Kidney (tissue), 14 donors: ENCODE measurements around the gene CPA5. TPM values are rescaled to one million over a fixed set of nuclear protein-coding genes. Genes with fewer than 3 reads are reported as not detected.

Experiments
- DNase-seq, 5 donors: peaks; one replicate each; pipeline ENCODE4 v3.0.0-alpha.2; 2013 to 2020
- FAIRE-seq: peaks from 2 replicates; lab custom pipeline; 2012; peaks lifted over from hg19 to GRCh38; lab: Jason Lieb, UNC
- H3K27ac ChIP-seq, 2 donors: one replicate each; pipeline ENCODE4 v1.7.0; 2013; ENCODE audit warnings: low read depth in 2 of 2, low read length in 2 of 2, inconsistent platforms in 1 of 2
- H3K27me3 ChIP-seq: one replicate; pipeline ENCODE4 v1.7.1; 2013; ENCODE audit warnings: low read length, inconsistent platforms; ENCODE audit not compliant: control insufficient read depth, insufficient read depth
- H3K36me3 ChIP-seq, 3 donors: one replicate each; pipeline versions ENCODE4 v1.7.0 to v1.7.1; 2013; ENCODE audit warnings: low read length in 3 of 3, control low read depth in 1 of 3, inconsistent platforms in 1 of 3; ENCODE audit not compliant: insufficient read depth in 3 of 3, control insufficient read depth in 2 of 3
- H3K4me1 ChIP-seq, 3 donors: one replicate each; pipeline versions ENCODE4 v1.7.0 to v1.7.1; 2013; ENCODE audit warnings: low read length in 3 of 3, inconsistent platforms in 1 of 3, low read depth in 1 of 3; ENCODE audit not compliant: control insufficient read depth in 2 of 3, insufficient read depth in 2 of 3
- H3K4me3 ChIP-seq, 3 donors: one replicate each; pipeline versions ENCODE4 v1.7.0 to v1.8.1; 2013; ENCODE audit warnings: low read length in 3 of 3, control low read depth in 1 of 3, inconsistent platforms in 1 of 3
- H3K9ac ChIP-seq, 3 donors: one replicate each; pipeline versions ENCODE4 v1.7.0 to v1.7.1; 2013; ENCODE audit warnings: low read length in 3 of 3, control low read depth in 1 of 3, inconsistent platforms in 1 of 3
- H3K9me3 ChIP-seq, 3 donors: one replicate each; pipeline versions ENCODE4 v1.7.0 to v1.7.1; 2013; ENCODE audit warnings: low read length in 3 of 3, control low read depth in 1 of 3, inconsistent platforms in 1 of 3; ENCODE audit not compliant: control insufficient read depth in 2 of 3, insufficient read depth in 1 of 3
- intact Hi-C: fragments of 100-400 bp; cut with DNase I; formaldehyde crosslinking; loops from one replicate; pipeline ENCODE4 v1.11.1; 2022
- polyA plus RNA-seq: library from polyadenylated mRNA; stranded (reverse); fragments of 350-450 nt; fragmentation: Illumina TruSeq; extraction: RNeasy Lipid Tissue Mini Kit (QIAGEN cat#74804); gene quantifications from one replicate; pipeline ENCODE4 v1.2.3, GENCODE V29; 2014; ENCODE audit warnings: low read depth, low replicate concordance; ENCODE audit not compliant: insufficient read depth
- total RNA-seq: library from RNA; stranded (reverse); fragmentation: NEBNext Ultra II Directional; extraction: Animal tissue kit (Norgen Biotek cat#: 25700); gene quantifications from one replicate; pipeline ENCODE4 v1.2.1, GENCODE V29; 2021
- TF ChIP-seq, protein P1 (sequence below): IDR thresholded peaks from 3 replicates; pipeline ENCODE4 v1.5.1; 2012; ENCODE audit warnings: mild to moderate bottlenecking, moderate library complexity, borderline replicate concordance; ENCODE audit not compliant: insufficient read depth; ENCODE audit errors: extremely low read depth
- donor health status: control.
- donor health status: control.
- donor health status: control.
- donor health status: control.
- donor health status: control.
- donor health status: DM: yes; HTN: yes; CAD: no.
- donor health status: Normal renal cell carcinoma (clear cell type).

Gene CPA5
- total and polyA plus RNA-seq, 2 donors from 2014 or later, result 0.54 to 1.1 TPM

DNA sequence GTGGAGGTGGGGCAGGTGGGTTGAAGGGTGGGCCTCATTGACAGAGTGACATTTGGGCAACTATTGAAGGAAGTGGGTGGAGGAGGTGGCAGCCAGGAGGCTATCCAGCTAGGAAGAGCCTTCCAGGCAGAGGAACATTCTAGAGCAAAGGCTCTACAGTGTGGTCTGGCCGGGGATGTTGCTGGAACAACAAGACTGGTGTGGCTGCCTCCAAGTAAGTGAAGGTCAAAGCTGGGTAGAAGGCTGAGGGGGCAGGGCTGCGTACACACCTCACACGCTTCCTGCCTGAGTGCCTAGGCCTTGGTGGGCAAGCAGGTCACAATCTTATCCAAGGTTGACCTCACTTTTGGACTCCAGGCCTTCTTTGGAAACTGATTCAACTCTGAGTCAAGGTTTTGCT is 42.3 kb downstream of the CPA5 start:
- H3K9ac ChIP-seq, result no peak overlapping the region
- H3K4me1 ChIP-seq, result peaks cover 0 to 5% (median 0%) of the 10 kb centered on the region in 3 donors
- H3K4me3 ChIP-seq, result no peak overlapping the region
- no peak for FAIRE-seq
- no peak overlapping the region for H3K27ac ChIP-seq
- no peaks in the 10 kb centered on the region for H3K36me3 ChIP-seq
- intact Hi-C loops, result no loop called here
- TF ChIP-seq, protein P1, sequence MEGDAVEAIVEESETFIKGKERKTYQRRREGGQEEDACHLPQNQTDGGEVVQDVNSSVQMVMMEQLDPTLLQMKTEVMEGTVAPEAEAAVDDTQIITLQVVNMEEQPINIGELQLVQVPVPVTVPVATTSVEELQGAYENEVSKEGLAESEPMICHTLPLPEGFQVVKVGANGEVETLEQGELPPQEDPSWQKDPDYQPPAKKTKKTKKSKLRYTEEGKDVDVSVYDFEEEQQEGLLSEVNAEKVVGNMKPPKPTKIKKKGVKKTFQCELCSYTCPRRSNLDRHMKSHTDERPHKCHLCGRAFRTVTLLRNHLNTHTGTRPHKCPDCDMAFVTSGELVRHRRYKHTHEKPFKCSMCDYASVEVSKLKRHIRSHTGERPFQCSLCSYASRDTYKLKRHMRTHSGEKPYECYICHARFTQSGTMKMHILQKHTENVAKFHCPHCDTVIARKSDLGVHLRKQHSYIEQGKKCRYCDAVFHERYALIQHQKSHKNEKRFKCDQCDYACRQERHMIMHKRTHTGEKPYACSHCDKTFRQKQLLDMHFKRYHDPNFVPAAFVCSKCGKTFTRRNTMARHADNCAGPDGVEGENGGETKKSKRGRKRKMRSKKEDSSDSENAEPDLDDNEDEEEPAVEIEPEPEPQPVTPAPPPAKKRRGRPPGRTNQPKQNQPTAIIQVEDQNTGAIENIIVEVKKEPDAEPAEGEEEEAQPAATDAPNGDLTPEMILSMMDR, result no peak
- no peaks in the 10 kb centered on the region for H3K27me3 ChIP-seq
- DNase-seq, result peak in 1 of 5 donors; percentile 36
- no peaks in the 10 kb centered on the region for H3K9me3 ChIP-seq

DNA sequence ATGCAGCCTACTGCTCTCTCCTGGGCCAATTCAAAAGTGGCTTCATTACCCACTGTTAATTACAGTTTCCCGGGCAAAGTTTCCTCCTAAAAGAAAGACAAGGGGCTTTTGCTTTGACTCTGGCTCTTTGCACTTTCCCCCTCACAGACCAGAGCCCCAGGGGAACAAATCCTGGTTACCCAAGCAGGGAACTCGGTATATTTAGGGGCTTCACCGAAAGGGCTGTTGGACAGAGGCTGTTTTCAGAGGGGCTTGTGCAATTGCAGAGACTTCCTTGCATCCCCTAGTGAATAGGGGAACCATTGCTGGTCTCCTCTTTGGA is 42.7 kb downstream of the CPA5 start:
- DNase-seq (no peak), FAIRE-seq (no peak)
- intact Hi-C loops, result no loop called here

DNA sequence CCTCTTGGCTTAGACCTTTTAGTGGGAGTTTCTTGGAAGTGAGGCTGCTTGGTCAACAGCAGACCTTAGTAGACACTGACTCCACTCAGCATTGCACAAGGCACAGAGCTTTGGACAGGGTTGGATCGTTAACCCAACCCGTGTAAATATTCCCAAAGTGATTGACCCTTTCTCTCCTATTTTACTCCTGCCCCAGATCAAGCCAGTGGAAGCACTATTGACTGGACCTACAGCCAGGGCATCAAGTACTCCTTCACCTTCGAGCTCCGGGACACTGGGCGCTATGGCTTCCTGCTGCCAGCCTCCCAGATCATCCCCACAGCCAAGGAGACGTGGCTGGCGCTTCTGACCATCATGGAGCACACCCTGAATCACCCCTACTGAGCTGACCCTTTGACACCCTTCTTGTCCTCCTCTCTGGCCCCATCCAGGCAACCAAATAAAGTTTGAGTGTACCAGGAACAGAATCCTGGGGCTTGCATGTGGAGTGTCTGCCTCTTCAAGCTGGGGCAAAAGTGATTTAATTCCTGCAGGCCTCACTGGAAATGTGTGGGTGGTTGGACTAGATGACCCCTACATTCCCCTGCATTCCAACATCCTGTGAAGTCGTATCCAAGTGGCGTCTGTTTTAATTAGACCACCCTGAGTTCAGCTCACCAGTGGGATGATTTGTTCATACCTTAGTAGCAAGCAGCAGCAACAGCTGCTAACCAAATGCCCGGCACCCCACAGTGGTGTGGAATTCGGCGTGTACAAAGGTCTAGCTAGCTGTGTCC is 43.2 kb downstream of the CPA5 start:
- Histone ChIP-seq H3K36me3 (no peaks in the 10 kb centered on the region), H3K4me1 (peaks cover 0 to 5% (median 0%) of the 10 kb centered on the region in 3 donors), H3K27me3 (no peaks in the 10 kb centered on the region), H3K4me3 (no peak overlapping the region), H3K9me3 (no peaks in the 10 kb centered on the region), H3K9ac (no peak overlapping the region), H3K27ac (no peak overlapping the region)
- peak in 4 of 5 donors; percentile 41 to 90 (median 84) for DNase-seq
- no peak for FAIRE-seq
- intact Hi-C loops, result no loop called here
- TF ChIP-seq, protein P1, result no peak

More for the DNA sequence above, 42.7 kb downstream of the CPA5 start:
- no peaks in the 10 kb centered on the region for H3K36me3 ChIP-seq
- H3K27ac ChIP-seq, result no peak overlapping the region
- H3K27me3 ChIP-seq, result no peaks in the 10 kb centered on the region
- TF ChIP-seq, protein P1, result no peak
- no peaks in the 10 kb centered on the region for H3K9me3 ChIP-seq
- peaks cover 0 to 5% (median 0%) of the 10 kb centered on the region in 3 donors for H3K4me1 ChIP-seq
- no peak overlapping the region for H3K9ac ChIP-seq
- H3K4me3 ChIP-seq, result no peak overlapping the region
